GM23338 (cell line): ENCODE measurements around the gene CDH9. TPM values are rescaled to one million over a fixed set of nuclear protein-coding genes. Genes with fewer than 3 reads are reported as not detected.

Experiments used
- ATAC-seq: fragments of 200-7000 bp; cut with Tn5 transposase; 3 replicates; pipeline ENCODE4 v1.9.1; 2020
- DNase-seq: peaks from one replicate; pipeline ENCODE4 v3.0.0-alpha.2; 2015; ENCODE audit warnings: low spot score
- H2AFZ ChIP-seq: fragments of 200-600 bp; sonication (generic); 2 replicates; pipeline ENCODE4 v1.8.0; 2016; ENCODE audit warnings: antibody characterized with exemption, mild to moderate bottlenecking, moderate library complexity
- H3F3A ChIP-seq: fragments of 200-600 bp; sonication (generic); replicated peaks from 2 replicates; pipeline ENCODE4 v1.8.0; 2017; ENCODE audit warnings: antibody characterized with exemption, mixed run types, low read depth
- H3K27ac ChIP-seq: fragments of 200-600 bp; sonication (generic); 2 replicates; pipeline ENCODE4 v1.6.1; 2016; ENCODE audit warnings: low read depth
- H3K27me3 ChIP-seq: fragments of 200-600 bp; sonication (generic); 2 replicates; pipeline ENCODE4 v1.8.0; 2016; ENCODE audit warnings: mild to moderate bottlenecking, mixed run types, moderate library complexity; ENCODE audit not compliant: insufficient read depth
- H3K36me3 ChIP-seq: fragments of 200-600 bp; sonication (generic); 2 replicates; pipeline ENCODE4 v1.8.0; 2016; ENCODE audit warnings: mild to moderate bottlenecking; ENCODE audit not compliant: insufficient read depth
- H3K4me1 ChIP-seq: fragments of 200-600 bp; sonication (generic); 2 replicates; pipeline ENCODE4 v1.8.0; 2016; ENCODE audit warnings: mild to moderate bottlenecking, moderate library complexity; ENCODE audit not compliant: insufficient read depth
- H3K4me2 ChIP-seq: fragments of 200-600 bp; sonication (generic); 2 replicates; pipeline ENCODE4 v1.7.1; 2017; ENCODE audit warnings: mixed run types
- H3K4me3 ChIP-seq: fragments of 200-600 bp; sonication (generic); 2 replicates; pipeline ENCODE4 v1.6.1; 2016; ENCODE audit warnings: mixed run types
- H3K79me2 ChIP-seq: fragments of 200-600 bp; sonication (generic); replicated peaks from 2 replicates; pipeline ENCODE4 v1.8.0; 2017; ENCODE audit warnings: mild to moderate bottlenecking; ENCODE audit not compliant: insufficient read depth
- H3K9me2 ChIP-seq: fragments of 200-600 bp; sonication (generic); 2 replicates; pipeline ENCODE4 v1.8.0; 2017; ENCODE audit not compliant: insufficient read depth
- H4K20me1 ChIP-seq: fragments of 200-600 bp; sonication (generic); replicated peaks from 2 replicates; pipeline ENCODE4 v1.8.0; 2017; ENCODE audit warnings: mild to moderate bottlenecking; ENCODE audit not compliant: insufficient read depth
- H3K27ac Mint-ChIP-seq: 2 replicates; pipeline ENCODE4 v1.8.0; 2020; ENCODE audit warnings: inconsistent platforms, mild to moderate bottlenecking, moderate library complexity, mixed read lengths
- H3K27me3 Mint-ChIP-seq: 3 replicates; pipeline ENCODE4 v1.8.0; 2022; ENCODE audit warnings: low read depth, mild to moderate bottlenecking, moderate library complexity, mixed read lengths, inconsistent platforms; ENCODE audit not compliant: insufficient read depth, poor library complexity
- H3K36me3 Mint-ChIP-seq: 3 replicates; pipeline ENCODE4 v1.8.0; 2021; ENCODE audit warnings: low read depth, mild to moderate bottlenecking, inconsistent platforms, moderate library complexity, mixed read lengths
- H3K4me1 Mint-ChIP-seq: 3 replicates; pipeline ENCODE4 v1.8.0; 2020; ENCODE audit warnings: mild to moderate bottlenecking, inconsistent platforms, mixed read lengths
- H3K4me3 Mint-ChIP-seq: 3 replicates; pipeline ENCODE4 v1.8.0; 2021; ENCODE audit warnings: moderate library complexity, mild to moderate bottlenecking, inconsistent platforms, mixed read lengths
- H3K9me3 Mint-ChIP-seq: 3 replicates; pipeline ENCODE4 v1.8.0; 2020; ENCODE audit warnings: moderate library complexity, mild to moderate bottlenecking, inconsistent platforms, mixed read lengths
- EZH2 ChIP-seq: fragments of 200-600 bp; sonication (generic); IDR thresholded peaks from one replicate; pipeline ENCODE4 v1.8.0; 2017; ENCODE audit warnings: antibody characterized with exemption, mild to moderate bottlenecking, low read depth; ENCODE audit not compliant: unreplicated experiment
- EZH2phosphoT487 ChIP-seq: fragments of 200-600 bp; sonication (generic); IDR thresholded peaks from one replicate; pipeline ENCODE4 v1.8.1; 2018; ENCODE audit warnings: antibody characterized with exemption; ENCODE audit not compliant: unreplicated experiment
- JUNB ChIP-seq: IDR thresholded peaks from one replicate; pipeline ENCODE4 v1.6.1; 2016; ENCODE audit warnings: antibody characterized with exemption; ENCODE audit not compliant: unreplicated experiment
- NANOG ChIP-seq: IDR thresholded peaks from 2 replicates; pipeline ENCODE4 v1.6.1; 2016; ENCODE audit warnings: antibody characterized with exemption, borderline replicate concordance
- POLR2AphosphoS5 ChIP-seq: IDR thresholded peaks from 2 replicates; pipeline ENCODE4 v1.6.1; 2016; ENCODE audit warnings: antibody characterized with exemption, low read depth
- STAT1 ChIP-seq: IDR thresholded peaks from one replicate; pipeline ENCODE4 v1.6.1; 2016; ENCODE audit warnings: antibody characterized with exemption; ENCODE audit not compliant: unreplicated experiment
- ZNF114 ChIP-seq: fragments of 250-450 bp; sonication (Bioruptor Pico); IDR thresholded peaks from 2 replicates; pipeline ENCODE4 v1.5.0; 2020; ENCODE audit warnings: mild to moderate bottlenecking, moderate library complexity
- ZNF331 ChIP-seq: fragments of 250-450 bp; sonication (Bioruptor Pico); IDR thresholded peaks from 2 replicates; pipeline ENCODE4 v1.5.0; 2020; ENCODE audit warnings: low read depth, mild to moderate bottlenecking, moderate library complexity
- polyA plus RNA-seq: library from polyadenylated mRNA; unstranded; fragments of >200 nt; fragmentation: Nextera tagmentation; extraction: Ambion mirVana; gene quantifications from 2 replicates; pipeline ENCODE4 v1.2.1, GENCODE V29; 2016
- total RNA-seq: library from RNA; depleted of rRNA; stranded (reverse); fragments of >200 nt; shearing (Covaris generic); gene quantifications from 2 replicates; pipeline ENCODE4 v1.2.3, GENCODE V29; 2014
- TF ChIP-seq, protein P1 (sequence below), 2 experiments: fragments of 200-600 bp in 1 of 2; sonication (generic) in 1 of 2; conservative IDR thresholded peaks; 2 replicates each; pipeline versions ENCODE4 v1.5.1 to v1.6.1; 2016 to 2017; ENCODE audit warnings: antibody characterized with exemption in 2 of 2, low read depth in 2 of 2, mild to moderate bottlenecking in 2 of 2, moderate library complexity in 1 of 2
- TF ChIP-seq, protein P2 (sequence below): IDR thresholded peaks from one replicate; pipeline ENCODE4 v1.6.1; 2018; ENCODE audit warnings: antibody characterized with exemption; ENCODE audit not compliant: unreplicated experiment
- TF ChIP-seq, protein P3 (sequence below): fragments of 250-450 bp; sonication (Bioruptor Pico); IDR thresholded peaks from 2 replicates; pipeline ENCODE4 v1.5.0; 2020; ENCODE audit warnings: mild to moderate bottlenecking, moderate library complexity
- TF ChIP-seq, protein P4 (sequence below): IDR thresholded peaks from 2 replicates; pipeline ENCODE4 v1.6.1; 2016; ENCODE audit warnings: antibody characterized with exemption

The CDH9 gene
- total and polyA plus RNA-seq, 2 experiments from 2014 or later = 0.26 to 0.31 TPM

DNA sequence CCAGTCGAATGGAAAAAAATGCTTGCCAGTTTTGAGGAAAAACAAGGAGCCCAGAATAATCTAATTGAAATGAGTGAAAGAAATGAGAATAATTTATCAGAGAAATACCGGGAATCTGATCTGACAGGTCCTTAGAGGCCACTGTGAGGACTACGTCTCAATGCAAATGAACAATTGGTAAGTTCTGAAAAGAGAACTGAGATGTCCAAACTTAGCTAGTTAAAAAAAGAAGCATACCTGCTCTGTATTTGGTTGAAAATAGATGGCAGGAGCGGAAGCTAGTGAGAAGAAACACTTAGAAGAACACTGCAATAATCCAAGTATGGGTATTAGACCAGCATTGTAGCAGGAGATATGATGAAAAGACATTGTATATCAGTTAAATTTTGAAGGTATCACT, 161.2 kb downstream of the CDH9 start:
- H3K4me3 ChIP-seq = no peak overlapping the region
- H3K4me1 Mint-ChIP-seq = peaks cover 4% of the 10 kb centered on the region; the same call in 2 of the 3 replicates
- ATAC-seq (no peak), DNase-seq (no peak)
- H4K20me1 ChIP-seq = no peaks in the 10 kb centered on the region
- H3K27ac Mint-ChIP-seq = no peak overlapping the region
- no peak overlapping the region for H3K27ac ChIP-seq
- no peaks in the 10 kb centered on the region for H3K27me3 Mint-ChIP-seq
- H2AFZ ChIP-seq = no peak overlapping the region
- H3K9me2 ChIP-seq = no peaks in the 10 kb centered on the region
- no peaks in the 10 kb centered on the region for H3K36me3 Mint-ChIP-seq
- no peak overlapping the region for H3K4me2 ChIP-seq
- H3K27me3 ChIP-seq = no peaks in the 10 kb centered on the region
- TF ChIP-seq, protein P1, sequence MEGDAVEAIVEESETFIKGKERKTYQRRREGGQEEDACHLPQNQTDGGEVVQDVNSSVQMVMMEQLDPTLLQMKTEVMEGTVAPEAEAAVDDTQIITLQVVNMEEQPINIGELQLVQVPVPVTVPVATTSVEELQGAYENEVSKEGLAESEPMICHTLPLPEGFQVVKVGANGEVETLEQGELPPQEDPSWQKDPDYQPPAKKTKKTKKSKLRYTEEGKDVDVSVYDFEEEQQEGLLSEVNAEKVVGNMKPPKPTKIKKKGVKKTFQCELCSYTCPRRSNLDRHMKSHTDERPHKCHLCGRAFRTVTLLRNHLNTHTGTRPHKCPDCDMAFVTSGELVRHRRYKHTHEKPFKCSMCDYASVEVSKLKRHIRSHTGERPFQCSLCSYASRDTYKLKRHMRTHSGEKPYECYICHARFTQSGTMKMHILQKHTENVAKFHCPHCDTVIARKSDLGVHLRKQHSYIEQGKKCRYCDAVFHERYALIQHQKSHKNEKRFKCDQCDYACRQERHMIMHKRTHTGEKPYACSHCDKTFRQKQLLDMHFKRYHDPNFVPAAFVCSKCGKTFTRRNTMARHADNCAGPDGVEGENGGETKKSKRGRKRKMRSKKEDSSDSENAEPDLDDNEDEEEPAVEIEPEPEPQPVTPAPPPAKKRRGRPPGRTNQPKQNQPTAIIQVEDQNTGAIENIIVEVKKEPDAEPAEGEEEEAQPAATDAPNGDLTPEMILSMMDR (conservative IDR thresholded peaks at IDR 0.05; ENCODE audit: low read depth in 2 of 2) = no peak
- TF ChIP-seq ZNF331 = no peak
- no peak for TF ChIP-seq NANOG
- TF ChIP-seq POLR2AphosphoS5 = no peak
- TF ChIP-seq EZH2 = no peak
- no peak for TF ChIP-seq ZNF114 (CRISPR knock-in tag)
- no peak for TF ChIP-seq STAT1
- TF ChIP-seq, protein P2, sequence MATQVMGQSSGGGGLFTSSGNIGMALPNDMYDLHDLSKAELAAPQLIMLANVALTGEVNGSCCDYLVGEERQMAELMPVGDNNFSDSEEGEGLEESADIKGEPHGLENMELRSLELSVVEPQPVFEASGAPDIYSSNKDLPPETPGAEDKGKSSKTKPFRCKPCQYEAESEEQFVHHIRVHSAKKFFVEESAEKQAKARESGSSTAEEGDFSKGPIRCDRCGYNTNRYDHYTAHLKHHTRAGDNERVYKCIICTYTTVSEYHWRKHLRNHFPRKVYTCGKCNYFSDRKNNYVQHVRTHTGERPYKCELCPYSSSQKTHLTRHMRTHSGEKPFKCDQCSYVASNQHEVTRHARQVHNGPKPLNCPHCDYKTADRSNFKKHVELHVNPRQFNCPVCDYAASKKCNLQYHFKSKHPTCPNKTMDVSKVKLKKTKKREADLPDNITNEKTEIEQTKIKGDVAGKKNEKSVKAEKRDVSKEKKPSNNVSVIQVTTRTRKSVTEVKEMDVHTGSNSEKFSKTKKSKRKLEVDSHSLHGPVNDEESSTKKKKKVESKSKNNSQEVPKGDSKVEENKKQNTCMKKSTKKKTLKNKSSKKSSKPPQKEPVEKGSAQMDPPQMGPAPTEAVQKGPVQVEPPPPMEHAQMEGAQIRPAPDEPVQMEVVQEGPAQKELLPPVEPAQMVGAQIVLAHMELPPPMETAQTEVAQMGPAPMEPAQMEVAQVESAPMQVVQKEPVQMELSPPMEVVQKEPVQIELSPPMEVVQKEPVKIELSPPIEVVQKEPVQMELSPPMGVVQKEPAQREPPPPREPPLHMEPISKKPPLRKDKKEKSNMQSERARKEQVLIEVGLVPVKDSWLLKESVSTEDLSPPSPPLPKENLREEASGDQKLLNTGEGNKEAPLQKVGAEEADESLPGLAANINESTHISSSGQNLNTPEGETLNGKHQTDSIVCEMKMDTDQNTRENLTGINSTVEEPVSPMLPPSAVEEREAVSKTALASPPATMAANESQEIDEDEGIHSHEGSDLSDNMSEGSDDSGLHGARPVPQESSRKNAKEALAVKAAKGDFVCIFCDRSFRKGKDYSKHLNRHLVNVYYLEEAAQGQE = no peak
- TF ChIP-seq, protein P3, sequence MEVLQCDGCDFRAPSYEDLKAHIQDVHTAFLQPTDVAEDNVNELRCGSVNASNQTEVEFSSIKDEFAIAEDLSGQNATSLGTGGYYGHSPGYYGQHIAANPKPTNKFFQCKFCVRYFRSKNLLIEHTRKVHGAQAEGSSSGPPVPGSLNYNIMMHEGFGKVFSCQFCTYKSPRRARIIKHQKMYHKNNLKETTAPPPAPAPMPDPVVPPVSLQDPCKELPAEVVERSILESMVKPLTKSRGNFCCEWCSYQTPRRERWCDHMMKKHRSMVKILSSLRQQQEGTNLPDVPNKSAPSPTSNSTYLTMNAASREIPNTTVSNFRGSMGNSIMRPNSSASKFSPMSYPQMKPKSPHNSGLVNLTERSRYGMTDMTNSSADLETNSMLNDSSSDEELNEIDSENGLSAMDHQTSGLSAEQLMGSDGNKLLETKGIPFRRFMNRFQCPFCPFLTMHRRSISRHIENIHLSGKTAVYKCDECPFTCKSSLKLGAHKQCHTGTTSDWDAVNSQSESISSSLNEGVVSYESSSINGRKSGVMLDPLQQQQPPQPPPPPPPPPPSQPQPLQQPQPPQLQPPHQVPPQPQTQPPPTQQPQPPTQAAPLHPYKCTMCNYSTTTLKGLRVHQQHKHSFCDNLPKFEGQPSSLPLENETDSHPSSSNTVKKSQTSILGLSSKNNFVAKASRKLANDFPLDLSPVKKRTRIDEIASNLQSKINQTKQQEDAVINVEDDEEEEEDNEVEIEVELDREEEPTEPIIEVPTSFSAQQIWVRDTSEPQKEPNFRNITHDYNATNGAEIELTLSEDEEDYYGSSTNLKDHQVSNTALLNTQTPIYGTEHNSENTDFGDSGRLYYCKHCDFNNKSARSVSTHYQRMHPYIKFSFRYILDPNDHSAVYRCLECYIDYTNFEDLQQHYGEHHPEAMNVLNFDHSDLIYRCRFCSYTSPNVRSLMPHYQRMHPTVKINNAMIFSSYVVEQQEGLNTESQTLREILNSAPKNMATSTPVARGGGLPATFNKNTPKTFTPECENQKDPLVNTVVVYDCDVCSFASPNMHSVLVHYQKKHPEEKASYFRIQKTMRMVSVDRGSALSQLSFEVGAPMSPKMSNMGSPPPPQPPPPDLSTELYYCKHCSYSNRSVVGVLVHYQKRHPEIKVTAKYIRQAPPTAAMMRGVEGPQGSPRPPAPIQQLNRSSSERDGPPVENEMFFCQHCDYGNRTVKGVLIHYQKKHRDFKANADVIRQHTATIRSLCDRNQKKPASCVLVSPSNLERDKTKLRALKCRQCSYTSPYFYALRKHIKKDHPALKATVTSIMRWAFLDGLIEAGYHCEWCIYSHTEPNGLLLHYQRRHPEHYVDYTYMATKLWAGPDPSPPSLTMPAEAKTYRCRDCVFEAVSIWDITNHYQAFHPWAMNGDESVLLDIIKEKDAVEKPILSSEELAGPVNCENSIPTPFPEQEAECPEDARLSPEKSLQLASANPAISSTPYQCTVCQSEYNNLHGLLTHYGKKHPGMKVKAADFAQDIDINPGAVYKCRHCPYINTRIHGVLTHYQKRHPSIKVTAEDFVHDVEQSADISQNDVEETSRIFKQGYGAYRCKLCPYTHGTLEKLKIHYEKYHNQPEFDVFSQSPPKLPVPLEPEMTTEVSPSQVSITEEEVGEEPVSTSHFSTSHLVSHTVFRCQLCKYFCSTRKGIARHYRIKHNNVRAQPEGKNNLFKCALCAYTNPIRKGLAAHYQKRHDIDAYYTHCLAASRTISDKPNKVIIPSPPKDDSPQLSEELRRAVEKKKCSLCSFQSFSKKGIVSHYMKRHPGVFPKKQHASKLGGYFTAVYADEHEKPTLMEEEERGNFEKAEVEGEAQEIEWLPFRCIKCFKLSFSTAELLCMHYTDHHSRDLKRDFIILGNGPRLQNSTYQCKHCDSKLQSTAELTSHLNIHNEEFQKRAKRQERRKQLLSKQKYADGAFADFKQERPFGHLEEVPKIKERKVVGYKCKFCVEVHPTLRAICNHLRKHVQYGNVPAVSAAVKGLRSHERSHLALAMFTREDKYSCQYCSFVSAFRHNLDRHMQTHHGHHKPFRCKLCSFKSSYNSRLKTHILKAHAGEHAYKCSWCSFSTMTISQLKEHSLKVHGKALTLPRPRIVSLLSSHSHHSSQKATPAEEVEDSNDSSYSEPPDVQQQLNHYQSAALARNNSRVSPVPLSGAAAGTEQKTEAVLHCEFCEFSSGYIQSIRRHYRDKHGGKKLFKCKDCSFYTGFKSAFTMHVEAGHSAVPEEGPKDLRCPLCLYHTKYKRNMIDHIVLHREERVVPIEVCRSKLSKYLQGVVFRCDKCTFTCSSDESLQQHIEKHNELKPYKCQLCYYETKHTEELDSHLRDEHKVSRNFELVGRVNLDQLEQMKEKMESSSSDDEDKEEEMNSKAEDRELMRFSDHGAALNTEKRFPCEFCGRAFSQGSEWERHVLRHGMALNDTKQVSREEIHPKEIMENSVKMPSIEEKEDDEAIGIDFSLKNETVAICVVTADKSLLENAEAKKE = no peak
- no peak for TF ChIP-seq JUNB
- no peak for TF ChIP-seq EZH2phosphoT487
- TF ChIP-seq, protein P4, sequence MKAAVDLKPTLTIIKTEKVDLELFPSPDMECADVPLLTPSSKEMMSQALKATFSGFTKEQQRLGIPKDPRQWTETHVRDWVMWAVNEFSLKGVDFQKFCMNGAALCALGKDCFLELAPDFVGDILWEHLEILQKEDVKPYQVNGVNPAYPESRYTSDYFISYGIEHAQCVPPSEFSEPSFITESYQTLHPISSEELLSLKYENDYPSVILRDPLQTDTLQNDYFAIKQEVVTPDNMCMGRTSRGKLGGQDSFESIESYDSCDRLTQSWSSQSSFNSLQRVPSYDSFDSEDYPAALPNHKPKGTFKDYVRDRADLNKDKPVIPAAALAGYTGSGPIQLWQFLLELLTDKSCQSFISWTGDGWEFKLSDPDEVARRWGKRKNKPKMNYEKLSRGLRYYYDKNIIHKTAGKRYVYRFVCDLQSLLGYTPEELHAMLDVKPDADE = no peak
- H3K79me2 ChIP-seq = no peaks in the 10 kb centered on the region
- H3K4me1 ChIP-seq = no peaks in the 10 kb centered on the region
- no peaks in the 10 kb centered on the region for H3K9me3 Mint-ChIP-seq
- H3K4me3 Mint-ChIP-seq = no peak overlapping the region
- H3F3A ChIP-seq = no peaks in the 10 kb centered on the region
- no peaks in the 10 kb centered on the region for H3K36me3 ChIP-seq
